ENCODE results near the gene GAS7. TPM values are rescaled to one million over a fixed set of nuclear protein-coding genes. Genes with fewer than 3 reads are reported as not detected.

GAS7 gene
- total RNA-seq, 1 experiment from 2014 or later, result 4.1 TPM

DNA sequence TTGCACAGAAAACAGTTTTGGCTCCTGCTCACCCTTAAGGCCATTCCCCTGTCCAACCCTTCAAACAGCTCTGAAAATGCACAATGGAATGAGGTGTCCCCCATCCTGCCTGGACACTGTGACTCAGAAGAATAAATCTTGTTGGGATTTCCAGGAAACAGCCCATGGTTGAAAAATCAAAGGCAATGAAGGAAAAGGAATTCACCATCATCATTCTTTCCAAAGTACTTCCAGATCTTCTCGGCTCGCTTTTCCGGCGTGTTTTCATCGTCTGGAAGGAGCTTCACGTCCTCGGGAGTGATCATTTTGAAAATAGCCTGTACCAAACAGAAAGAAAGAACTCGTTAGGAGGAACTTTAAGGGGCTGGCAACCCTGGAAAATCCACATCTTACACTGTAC lies 297.6 kb downstream of the GAS7 start:
- no peaks in the 10 kb centered on the region for H4K20me1 ChIP-seq (ENCODE audit: insufficient read depth)
- BruUV-seq (replicated peaks), result no TSS peak
- H2AFZ ChIP-seq (ENCODE audit: low read depth, low read length, poor library complexity, severe bottlenecking), result no peak overlapping the region
- ChIA-PET RAD21 (ENCODE audit: low non-redundant PET in 1 of 2, low total read pairs in 2 of 2, uncharacterized antibody in 2 of 2, unreplicated experiment in 2 of 2) (no interaction called here), CTCF (interaction anchor here (1.0 to 1.2 kb wide), 3 partner anchors 8 to 13 kb away, joined by 3 read pairs; no protein-coding TSS in a partner anchor), POLR2A (no interaction called here)
- no peaks in the 10 kb centered on the region for H3K9me3 ChIP-seq (ENCODE audit: control insufficient read depth in 1 of 2, insufficient read depth in 1 of 2, low read depth in 1 of 2, low read length in 2 of 2)
- peaks cover 4 to 7% of the 10 kb centered on the region in 2 experiments; a peak in 3 of 4 replicates for H3K4me1 ChIP-seq (ENCODE audit: control insufficient read depth in 1 of 2, insufficient read depth in 2 of 2, low read length in 2 of 2)
- H3K9ac ChIP-seq (ENCODE audit: low read length), result no peak overlapping the region
- peaks cover 7% of the 10 kb centered on the region; the same call in 1 of the 2 replicates for H3K27me3 ChIP-seq (ENCODE audit: insufficient read depth, low read length)
- H3K36me3 ChIP-seq (ENCODE audit: control insufficient read depth in 1 of 2, insufficient read depth in 2 of 2, low read length in 2 of 2), result no peaks in the 10 kb centered on the region
- H3K27ac ChIP-seq (ENCODE audit: low read depth, low read length), result no peak overlapping the region
- H3K79me2 ChIP-seq (ENCODE audit: insufficient read depth, low read length), result no peaks in the 10 kb centered on the region
- TF ChIP-seq EGR1 (IDR thresholded peaks at IDR 0.05; ENCODE audit: low read depth) (no peak), CBX3 (IDR thresholded peaks at IDR 0.05; ENCODE audit: low read depth) (no peak), RAD21 (IDR thresholded peaks at IDR 0.05; ENCODE audit: low read depth) (no peak), EZH2phosphoT487 (IDR thresholded peaks at IDR 0.05; ENCODE audit: borderline replicate concordance) (no peak), CEBPB (IDR thresholded peaks at IDR 0.05; ENCODE audit: low read depth) (no peak), SIN3A (IDR thresholded peaks at IDR 0.05; ENCODE audit: low read depth) (no peak), POLR2AphosphoS5 (IDR thresholded peaks at IDR 0.05; ENCODE audit: low read depth, low read length) (no peak), POLR2A (IDR thresholded peaks at IDR 0.05; ENCODE audit: borderline replicate concordance, extremely low read depth, insufficient read depth, insufficient read length) (no peak), YY1 (IDR thresholded peaks at IDR 0.05; ENCODE audit: extremely low read depth, insufficient replicate concordance, low read depth, low read length) (no peak), ZFX (IDR thresholded peaks at IDR 0.05) (no peak), TCF7L2 (IDR thresholded peaks at IDR 0.05; ENCODE audit: borderline replicate concordance, extremely low read depth, insufficient read depth, insufficient read length) (no peak), EZH2 (IDR thresholded peaks at IDR 0.05) (no peak)
- no peak overlapping the region for H3K4me2 ChIP-seq (ENCODE audit: low read length)
- ATAC-seq (no peak), DNase-seq (ENCODE audit: low read depth, low spot score) (no peak)
- intact Hi-C loops (cut with micrococcal nuclease), result no loop called here
- H3K4me3 ChIP-seq (replicated peaks in 1 of 2; ENCODE audit: low read depth in 1 of 2, low read length in 2 of 2), result no peak overlapping the region
- no peaks in the 10 kb centered on the region for H3K9me2 ChIP-seq (ENCODE audit: insufficient read depth)

DNA sequence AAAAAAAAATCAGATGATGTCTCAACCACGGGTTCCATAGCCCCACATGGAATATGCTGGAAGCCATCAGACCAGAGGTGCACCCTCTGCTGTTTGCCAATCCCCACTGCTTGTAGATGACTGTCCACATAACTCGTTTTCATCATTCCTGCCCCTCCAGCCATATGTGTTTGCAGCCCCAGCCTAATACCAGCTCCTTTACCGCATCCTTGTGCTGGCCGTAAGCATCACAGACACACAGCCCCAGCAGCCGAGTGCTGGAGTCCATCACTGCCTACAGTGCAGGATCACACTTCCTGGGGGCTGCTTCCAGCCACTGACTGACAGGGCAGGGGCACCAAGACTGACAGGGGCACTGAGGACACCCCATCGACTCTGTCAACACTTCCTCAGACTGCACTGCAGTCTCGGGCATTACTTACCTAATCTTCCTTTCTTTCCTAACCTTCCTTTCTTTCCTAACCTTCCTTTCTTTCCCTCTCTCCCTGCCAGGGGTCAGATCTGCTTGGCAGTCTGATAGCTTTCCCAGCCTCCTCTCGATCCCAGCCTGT lies 298.3 kb downstream of the GAS7 start:
- no TSS peak for BruUV-seq (replicated peaks)
- Histone ChIP-seq H3K9me3 (ENCODE audit: control insufficient read depth in 1 of 2, insufficient read depth in 1 of 2, low read depth in 1 of 2, low read length in 2 of 2) (no peaks in the 10 kb centered on the region), H3K4me1 (ENCODE audit: control insufficient read depth in 1 of 2, insufficient read depth in 2 of 2, low read length in 2 of 2) (peaks cover 4 to 7% of the 10 kb centered on the region in 2 experiments; a peak in 3 of 4 replicates), H3K36me3 (ENCODE audit: control insufficient read depth in 1 of 2, insufficient read depth in 2 of 2, low read length in 2 of 2) (no peaks in the 10 kb centered on the region), H2AFZ (ENCODE audit: low read depth, low read length, poor library complexity, severe bottlenecking) (no peak overlapping the region), H3K9ac (ENCODE audit: low read length) (no peak overlapping the region), H4K20me1 (ENCODE audit: insufficient read depth) (no peaks in the 10 kb centered on the region), H3K27me3 (ENCODE audit: insufficient read depth, low read length) (peaks cover 11% of the 10 kb centered on the region; the same call in 1 of the 2 replicates), H3K4me3 (replicated peaks in 1 of 2; ENCODE audit: low read depth in 1 of 2, low read length in 2 of 2) (no peak overlapping the region), H3K9me2 (ENCODE audit: insufficient read depth) (no peaks in the 10 kb centered on the region), H3K79me2 (ENCODE audit: insufficient read depth, low read length) (no peaks in the 10 kb centered on the region), H3K4me2 (ENCODE audit: low read length) (no peak overlapping the region), H3K27ac (ENCODE audit: low read depth, low read length) (no peak overlapping the region)
- TF ChIP-seq CTCF (IDR thresholded peaks at IDR 0.05 in 2 of 3, conservative IDR thresholded peaks at IDR 0.05 in 1 of 3; ENCODE audit: borderline replicate concordance in 1 of 3, insufficient read depth in 1 of 3, low read depth in 2 of 3, low read length in 2 of 3), result 0 out of 6 replicates have a peak, but pooled peaks of 1 of the 3 experiments have one; percentile 1
- no peak for TF ChIP-seq TCF7L2 (IDR thresholded peaks at IDR 0.05; ENCODE audit: borderline replicate concordance, extremely low read depth, insufficient read depth, insufficient read length)
- no peak for ATAC-seq
- ChIA-PET CTCF (interaction anchor here (1.1 kb wide), 1 partner anchor 12 kb away, joined by 3 read pairs; no protein-coding TSS in a partner anchor), RAD21 (ENCODE audit: low non-redundant PET in 1 of 2, low total read pairs in 2 of 2, uncharacterized antibody in 2 of 2, unreplicated experiment in 2 of 2) (no interaction called here), POLR2A (no interaction called here)
- intact Hi-C loops (cut with micrococcal nuclease), result no loop called here
- DNase-seq (ENCODE audit: low read depth, low spot score), result no peak

All from HCT116 (cell line).